ENCODE results near the gene FANCM.

The FANCM gene

DNA sequence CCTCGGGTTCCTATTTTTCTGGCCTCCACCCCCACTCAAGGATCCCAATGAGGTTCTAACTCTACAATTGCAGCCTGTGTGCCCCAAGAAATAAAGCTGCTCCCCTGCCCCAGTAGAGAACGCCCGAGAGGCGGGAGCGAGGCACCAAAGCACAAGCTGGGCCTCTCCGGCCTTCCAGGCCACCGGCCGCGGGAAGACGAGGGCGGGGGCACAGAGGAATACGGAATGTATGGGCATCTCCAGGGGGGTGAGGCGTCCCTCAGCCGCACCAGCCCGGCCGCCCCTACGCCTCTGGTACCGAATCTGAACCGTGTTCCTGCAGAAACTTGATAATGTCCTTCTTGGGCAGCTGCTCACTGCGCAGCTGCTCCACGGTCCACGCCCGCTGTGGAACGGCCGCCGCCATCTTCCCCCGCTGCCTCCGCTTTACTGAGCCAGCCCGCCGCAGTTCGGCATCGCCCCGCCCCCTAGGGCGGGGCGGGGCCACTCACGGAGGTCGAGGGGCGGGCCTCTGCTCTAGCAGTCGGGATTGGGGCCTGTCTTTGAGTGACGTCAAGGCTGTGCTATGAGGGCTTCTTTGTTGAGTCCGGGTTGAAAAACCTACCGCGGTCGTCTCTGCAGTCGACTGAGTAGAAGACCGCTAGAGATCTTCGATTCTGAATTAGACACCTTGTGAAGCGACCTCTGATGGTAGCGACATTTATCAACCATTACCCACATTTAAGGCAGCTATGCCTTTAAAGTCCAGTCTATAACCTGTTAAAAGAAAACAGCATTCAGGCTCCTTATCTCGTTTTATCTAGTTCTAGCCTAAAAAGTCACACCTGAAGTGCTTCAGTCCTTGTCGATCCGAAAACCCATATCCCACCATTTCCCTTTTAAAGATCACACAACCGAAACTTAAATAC, 1.4 kb upstream of the FANCM start, which contains the start of gene FKBP3 (continued):
- TF ChIP-seq, protein P1, sequence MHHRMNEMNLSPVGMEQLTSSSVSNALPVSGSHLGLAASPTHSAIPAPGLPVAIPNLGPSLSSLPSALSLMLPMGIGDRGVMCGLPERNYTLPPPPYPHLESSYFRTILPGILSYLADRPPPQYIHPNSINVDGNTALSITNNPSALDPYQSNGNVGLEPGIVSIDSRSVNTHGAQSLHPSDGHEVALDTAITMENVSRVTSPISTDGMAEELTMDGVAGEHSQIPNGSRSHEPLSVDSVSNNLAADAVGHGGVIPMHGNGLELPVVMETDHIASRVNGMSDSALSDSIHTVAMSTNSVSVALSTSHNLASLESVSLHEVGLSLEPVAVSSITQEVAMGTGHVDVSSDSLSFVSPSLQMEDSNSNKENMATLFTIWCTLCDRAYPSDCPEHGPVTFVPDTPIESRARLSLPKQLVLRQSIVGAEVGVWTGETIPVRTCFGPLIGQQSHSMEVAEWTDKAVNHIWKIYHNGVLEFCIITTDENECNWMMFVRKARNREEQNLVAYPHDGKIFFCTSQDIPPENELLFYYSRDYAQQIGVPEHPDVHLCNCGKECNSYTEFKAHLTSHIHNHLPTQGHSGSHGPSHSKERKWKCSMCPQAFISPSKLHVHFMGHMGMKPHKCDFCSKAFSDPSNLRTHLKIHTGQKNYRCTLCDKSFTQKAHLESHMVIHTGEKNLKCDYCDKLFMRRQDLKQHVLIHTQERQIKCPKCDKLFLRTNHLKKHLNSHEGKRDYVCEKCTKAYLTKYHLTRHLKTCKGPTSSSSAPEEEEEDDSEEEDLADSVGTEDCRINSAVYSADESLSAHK (tag by site-specific recombination; IDR thresholded peaks at IDR 0.05): no peak
- TF ChIP-seq REPIN1 (tag by site-specific recombination; IDR thresholded peaks at IDR 0.05; ENCODE audit: low read depth): no peak
- TF ChIP-seq, protein P2, sequence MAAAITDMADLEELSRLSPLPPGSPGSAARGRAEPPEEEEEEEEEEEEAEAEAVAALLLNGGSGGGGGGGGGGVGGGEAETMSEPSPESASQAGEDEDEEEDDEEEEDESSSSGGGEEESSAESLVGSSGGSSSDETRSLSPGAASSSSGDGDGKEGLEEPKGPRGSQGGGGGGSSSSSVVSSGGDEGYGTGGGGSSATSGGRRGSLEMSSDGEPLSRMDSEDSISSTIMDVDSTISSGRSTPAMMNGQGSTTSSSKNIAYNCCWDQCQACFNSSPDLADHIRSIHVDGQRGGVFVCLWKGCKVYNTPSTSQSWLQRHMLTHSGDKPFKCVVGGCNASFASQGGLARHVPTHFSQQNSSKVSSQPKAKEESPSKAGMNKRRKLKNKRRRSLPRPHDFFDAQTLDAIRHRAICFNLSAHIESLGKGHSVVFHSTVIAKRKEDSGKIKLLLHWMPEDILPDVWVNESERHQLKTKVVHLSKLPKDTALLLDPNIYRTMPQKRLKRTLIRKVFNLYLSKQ (tag by site-specific recombination; IDR thresholded peaks at IDR 0.05; ENCODE audit: borderline replicate concordance): no peak
- TF ChIP-seq, protein P3, sequence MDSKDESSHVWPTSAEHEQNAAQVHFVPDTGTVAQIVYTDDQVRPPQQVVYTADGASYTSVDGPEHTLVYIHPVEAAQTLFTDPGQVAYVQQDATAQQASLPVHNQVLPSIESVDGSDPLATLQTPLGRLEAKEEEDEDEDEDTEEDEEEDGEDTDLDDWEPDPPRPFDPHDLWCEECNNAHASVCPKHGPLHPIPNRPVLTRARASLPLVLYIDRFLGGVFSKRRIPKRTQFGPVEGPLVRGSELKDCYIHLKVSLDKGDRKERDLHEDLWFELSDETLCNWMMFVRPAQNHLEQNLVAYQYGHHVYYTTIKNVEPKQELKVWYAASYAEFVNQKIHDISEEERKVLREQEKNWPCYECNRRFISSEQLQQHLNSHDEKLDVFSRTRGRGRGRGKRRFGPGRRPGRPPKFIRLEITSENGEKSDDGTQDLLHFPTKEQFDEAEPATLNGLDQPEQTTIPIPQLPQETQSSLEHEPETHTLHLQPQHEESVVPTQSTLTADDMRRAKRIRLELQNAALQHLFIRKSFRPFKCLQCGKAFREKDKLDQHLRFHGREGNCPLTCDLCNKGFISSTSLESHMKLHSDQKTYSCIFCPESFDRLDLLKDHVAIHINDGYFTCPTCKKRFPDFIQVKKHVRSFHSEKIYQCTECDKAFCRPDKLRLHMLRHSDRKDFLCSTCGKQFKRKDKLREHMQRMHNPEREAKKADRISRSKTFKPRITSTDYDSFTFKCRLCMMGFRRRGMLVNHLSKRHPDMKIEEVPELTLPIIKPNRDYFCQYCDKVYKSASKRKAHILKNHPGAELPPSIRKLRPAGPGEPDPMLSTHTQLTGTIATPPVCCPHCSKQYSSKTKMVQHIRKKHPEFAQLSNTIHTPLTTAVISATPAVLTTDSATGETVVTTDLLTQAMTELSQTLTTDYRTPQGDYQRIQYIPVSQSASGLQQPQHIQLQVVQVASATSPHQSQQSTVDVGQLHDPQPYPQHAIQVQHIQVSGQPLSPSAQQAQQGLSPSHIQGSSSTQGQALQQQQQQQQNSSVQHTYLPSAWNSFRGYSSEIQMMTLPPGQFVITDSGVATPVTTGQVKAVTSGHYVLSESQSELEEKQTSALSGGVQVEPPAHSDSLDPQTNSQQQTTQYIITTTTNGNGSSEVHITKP (tag by site-specific recombination; IDR thresholded peaks at IDR 0.05): peak; percentile 100
- TF ChIP-seq, protein P4, sequence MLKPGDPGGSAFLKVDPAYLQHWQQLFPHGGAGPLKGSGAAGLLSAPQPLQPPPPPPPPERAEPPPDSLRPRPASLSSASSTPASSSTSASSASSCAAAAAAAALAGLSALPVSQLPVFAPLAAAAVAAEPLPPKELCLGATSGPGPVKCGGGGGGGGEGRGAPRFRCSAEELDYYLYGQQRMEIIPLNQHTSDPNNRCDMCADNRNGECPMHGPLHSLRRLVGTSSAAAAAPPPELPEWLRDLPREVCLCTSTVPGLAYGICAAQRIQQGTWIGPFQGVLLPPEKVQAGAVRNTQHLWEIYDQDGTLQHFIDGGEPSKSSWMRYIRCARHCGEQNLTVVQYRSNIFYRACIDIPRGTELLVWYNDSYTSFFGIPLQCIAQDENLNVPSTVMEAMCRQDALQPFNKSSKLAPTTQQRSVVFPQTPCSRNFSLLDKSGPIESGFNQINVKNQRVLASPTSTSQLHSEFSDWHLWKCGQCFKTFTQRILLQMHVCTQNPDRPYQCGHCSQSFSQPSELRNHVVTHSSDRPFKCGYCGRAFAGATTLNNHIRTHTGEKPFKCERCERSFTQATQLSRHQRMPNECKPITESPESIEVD (tag by site-specific recombination; IDR thresholded peaks at IDR 0.05): no peak
- TF ChIP-seq ZEB2 (tag by site-specific recombination; IDR thresholded peaks at IDR 0.05): peak; percentile 35; the same call in 1 of the 2 replicates
- TF ChIP-seq GFI1B (tag by site-specific recombination; IDR thresholded peaks at IDR 0.05): no peak
- TF ChIP-seq, protein P5, sequence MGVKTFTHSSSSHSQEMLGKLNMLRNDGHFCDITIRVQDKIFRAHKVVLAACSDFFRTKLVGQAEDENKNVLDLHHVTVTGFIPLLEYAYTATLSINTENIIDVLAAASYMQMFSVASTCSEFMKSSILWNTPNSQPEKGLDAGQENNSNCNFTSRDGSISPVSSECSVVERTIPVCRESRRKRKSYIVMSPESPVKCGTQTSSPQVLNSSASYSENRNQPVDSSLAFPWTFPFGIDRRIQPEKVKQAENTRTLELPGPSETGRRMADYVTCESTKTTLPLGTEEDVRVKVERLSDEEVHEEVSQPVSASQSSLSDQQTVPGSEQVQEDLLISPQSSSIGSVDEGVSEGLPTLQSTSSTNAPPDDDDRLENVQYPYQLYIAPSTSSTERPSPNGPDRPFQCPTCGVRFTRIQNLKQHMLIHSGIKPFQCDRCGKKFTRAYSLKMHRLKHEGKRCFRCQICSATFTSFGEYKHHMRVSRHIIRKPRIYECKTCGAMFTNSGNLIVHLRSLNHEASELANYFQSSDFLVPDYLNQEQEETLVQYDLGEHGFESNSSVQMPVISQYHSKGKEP (tag by site-specific recombination; IDR thresholded peaks at IDR 0.05): no peak
- no peak for TF ChIP-seq ZFP3 (tag by site-specific recombination; IDR thresholded peaks at IDR 0.05; ENCODE audit: low read depth)
- no peak for TF ChIP-seq ZNF138 (tag by site-specific recombination; IDR thresholded peaks at IDR 0.05; ENCODE audit: borderline replicate concordance)
- TF ChIP-seq ZNF169 (tag by site-specific recombination; IDR thresholded peaks at IDR 0.05): no peak
- TF ChIP-seq ZNF175 (tag by site-specific recombination; IDR thresholded peaks at IDR 0.05): no peak
- TF ChIP-seq KLF16 (tag by site-specific recombination; IDR thresholded peaks at IDR 0.05): peak; percentile 89
- TF ChIP-seq ZBTB17 (tag by site-specific recombination; IDR thresholded peaks at IDR 0.05): peak; percentile 68
- no peak for TF ChIP-seq ZNF19 (tag by site-specific recombination; IDR thresholded peaks at IDR 0.05; ENCODE audit: low read depth)
- TF ChIP-seq, protein P6, sequence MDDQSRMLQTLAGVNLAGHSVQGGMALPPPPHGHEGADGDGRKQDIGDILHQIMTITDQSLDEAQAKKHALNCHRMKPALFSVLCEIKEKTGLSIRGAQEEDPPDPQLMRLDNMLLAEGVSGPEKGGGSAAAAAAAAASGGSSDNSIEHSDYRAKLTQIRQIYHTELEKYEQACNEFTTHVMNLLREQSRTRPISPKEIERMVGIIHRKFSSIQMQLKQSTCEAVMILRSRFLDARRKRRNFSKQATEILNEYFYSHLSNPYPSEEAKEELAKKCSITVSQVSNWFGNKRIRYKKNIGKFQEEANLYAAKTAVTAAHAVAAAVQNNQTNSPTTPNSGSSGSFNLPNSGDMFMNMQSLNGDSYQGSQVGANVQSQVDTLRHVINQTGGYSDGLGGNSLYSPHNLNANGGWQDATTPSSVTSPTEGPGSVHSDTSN (CRISPR knock-in tag; IDR thresholded peaks at IDR 0.05): peak; percentile 50; the same call in 1 of the 2 replicates
- TF ChIP-seq ZNF155 (tag by site-specific recombination; IDR thresholded peaks at IDR 0.05): no peak
- TF ChIP-seq, protein P7, sequence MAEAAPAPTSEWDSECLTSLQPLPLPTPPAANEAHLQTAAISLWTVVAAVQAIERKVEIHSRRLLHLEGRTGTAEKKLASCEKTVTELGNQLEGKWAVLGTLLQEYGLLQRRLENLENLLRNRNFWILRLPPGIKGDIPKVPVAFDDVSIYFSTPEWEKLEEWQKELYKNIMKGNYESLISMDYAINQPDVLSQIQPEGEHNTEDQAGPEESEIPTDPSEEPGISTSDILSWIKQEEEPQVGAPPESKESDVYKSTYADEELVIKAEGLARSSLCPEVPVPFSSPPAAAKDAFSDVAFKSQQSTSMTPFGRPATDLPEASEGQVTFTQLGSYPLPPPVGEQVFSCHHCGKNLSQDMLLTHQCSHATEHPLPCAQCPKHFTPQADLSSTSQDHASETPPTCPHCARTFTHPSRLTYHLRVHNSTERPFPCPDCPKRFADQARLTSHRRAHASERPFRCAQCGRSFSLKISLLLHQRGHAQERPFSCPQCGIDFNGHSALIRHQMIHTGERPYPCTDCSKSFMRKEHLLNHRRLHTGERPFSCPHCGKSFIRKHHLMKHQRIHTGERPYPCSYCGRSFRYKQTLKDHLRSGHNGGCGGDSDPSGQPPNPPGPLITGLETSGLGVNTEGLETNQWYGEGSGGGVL (tag by site-specific recombination; IDR thresholded peaks at IDR 0.05): no peak
- no peak for TF ChIP-seq ZNF571 (tag by site-specific recombination; IDR thresholded peaks at IDR 0.05)
- TF ChIP-seq ZBTB8A (tag by site-specific recombination; IDR thresholded peaks at IDR 0.05): no peak
- no peak; the same call in 1 of the 2 replicates for TF ChIP-seq ZFHX2 (tag by site-specific recombination; conservative IDR thresholded peaks at IDR 0.05)
- TF ChIP-seq, protein P8, sequence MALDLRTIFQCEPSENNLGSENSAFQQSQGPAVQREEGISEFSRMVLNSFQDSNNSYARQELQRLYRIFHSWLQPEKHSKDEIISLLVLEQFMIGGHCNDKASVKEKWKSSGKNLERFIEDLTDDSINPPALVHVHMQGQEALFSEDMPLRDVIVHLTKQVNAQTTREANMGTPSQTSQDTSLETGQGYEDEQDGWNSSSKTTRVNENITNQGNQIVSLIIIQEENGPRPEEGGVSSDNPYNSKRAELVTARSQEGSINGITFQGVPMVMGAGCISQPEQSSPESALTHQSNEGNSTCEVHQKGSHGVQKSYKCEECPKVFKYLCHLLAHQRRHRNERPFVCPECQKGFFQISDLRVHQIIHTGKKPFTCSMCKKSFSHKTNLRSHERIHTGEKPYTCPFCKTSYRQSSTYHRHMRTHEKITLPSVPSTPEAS (tag by site-specific recombination; IDR thresholded peaks at IDR 0.05): no peak
- TF ChIP-seq ZNF112 (tag by site-specific recombination; IDR thresholded peaks at IDR 0.05): no peak

Data from HEK293 (cell line).